ENCODE data around the gene FAM180B.

DNA sequence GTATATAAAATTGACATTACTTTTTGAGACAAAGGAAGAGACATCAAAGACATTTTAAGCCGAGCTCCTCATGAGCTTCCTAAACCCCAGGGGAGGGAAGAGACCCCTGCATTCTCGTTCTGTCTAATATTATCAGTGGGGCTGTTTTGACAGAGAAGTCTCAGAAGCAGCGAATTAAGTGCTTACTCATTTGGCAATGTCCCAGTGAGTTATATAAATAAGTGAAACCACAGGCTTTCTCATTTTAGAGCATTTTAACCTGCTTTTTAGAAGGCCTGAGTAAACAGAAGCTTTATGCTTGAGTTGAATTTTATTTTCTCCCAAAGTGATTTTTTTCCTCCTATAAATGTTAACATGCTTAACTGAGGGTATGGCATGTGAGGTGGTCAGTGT, 30.9 kb downstream of the FAM180B start:
- no peak for TF ChIP-seq MXI1 (IDR thresholded peaks at IDR 0.05; ENCODE audit: low read depth, low read length)
- no peak for TF ChIP-seq JUND (IDR thresholded peaks at IDR 0.05; ENCODE audit: low read depth, low read length)

Measured in GM12878 (cell line).